HL-60 (cell line): Measurements from ENCODE around the gene AOC1.
A peak's percentile ranks its signal among the peaks of the same experiment; 100 is the strongest.
"Not testable (repeated sequence)": the region's sequence is repeated elsewhere in the genome, so short reads cannot be mapped to it uniquely, and the experiment has no call there.

Experiments
- DNase-seq, 2 experiments: peaks; one replicate each; pipeline ENCODE4 v3.0.0-alpha.2; 2010 to 2020; ENCODE audit warnings: low read depth in 1 of 2, low spot score in 1 of 2
- H3K27ac ChIP-seq: fragments of 250-450 bp; sonication (Bioruptor Pico); replicated peaks from 2 replicates; pipeline ENCODE4 v1.5.1; 2020; ENCODE audit warnings: mild to moderate bottlenecking, moderate library complexity
- H3K27me3 ChIP-seq: fragments of 250-450 bp; sonication (Bioruptor Pico); 2 replicates; pipeline ENCODE4 v1.5.1; 2021; ENCODE audit warnings: mild to moderate bottlenecking, moderate library complexity; ENCODE audit not compliant: insufficient read depth, poor library complexity, severe bottlenecking
- H3K4me3 ChIP-seq: replicated peaks from 2 replicates; pipeline ENCODE4 v1.5.1; 2011; ENCODE audit warnings: mild to moderate bottlenecking, control low read depth, low read length; ENCODE audit not compliant: insufficient read depth
- GABPA ChIP-seq: IDR thresholded peaks from 2 replicates; pipeline ENCODE4 v1.6.1; 2012; ENCODE audit warnings: low read depth
- POLR2AphosphoS5 ChIP-seq: IDR thresholded peaks from 2 replicates; pipeline ENCODE4 v1.6.1; 2012; ENCODE audit warnings: low read depth
- SPI1 ChIP-seq: IDR thresholded peaks from 2 replicates; pipeline ENCODE4 v1.6.1; 2012; ENCODE audit warnings: low read depth, mild to moderate bottlenecking, borderline replicate concordance
- TF ChIP-seq, protein P1 (sequence below): IDR thresholded peaks from one replicate; pipeline ENCODE4 v1.5.1; 2011; ENCODE audit warnings: low read length, control low read depth, inconsistent platforms; ENCODE audit not compliant: insufficient read depth
- TF ChIP-seq, protein P2 (sequence below): IDR thresholded peaks from 2 replicates; pipeline ENCODE4 v1.6.1; 2012; ENCODE audit warnings: low read depth; ENCODE audit not compliant: insufficient replicate concordance

The AOC1 gene

DNA sequence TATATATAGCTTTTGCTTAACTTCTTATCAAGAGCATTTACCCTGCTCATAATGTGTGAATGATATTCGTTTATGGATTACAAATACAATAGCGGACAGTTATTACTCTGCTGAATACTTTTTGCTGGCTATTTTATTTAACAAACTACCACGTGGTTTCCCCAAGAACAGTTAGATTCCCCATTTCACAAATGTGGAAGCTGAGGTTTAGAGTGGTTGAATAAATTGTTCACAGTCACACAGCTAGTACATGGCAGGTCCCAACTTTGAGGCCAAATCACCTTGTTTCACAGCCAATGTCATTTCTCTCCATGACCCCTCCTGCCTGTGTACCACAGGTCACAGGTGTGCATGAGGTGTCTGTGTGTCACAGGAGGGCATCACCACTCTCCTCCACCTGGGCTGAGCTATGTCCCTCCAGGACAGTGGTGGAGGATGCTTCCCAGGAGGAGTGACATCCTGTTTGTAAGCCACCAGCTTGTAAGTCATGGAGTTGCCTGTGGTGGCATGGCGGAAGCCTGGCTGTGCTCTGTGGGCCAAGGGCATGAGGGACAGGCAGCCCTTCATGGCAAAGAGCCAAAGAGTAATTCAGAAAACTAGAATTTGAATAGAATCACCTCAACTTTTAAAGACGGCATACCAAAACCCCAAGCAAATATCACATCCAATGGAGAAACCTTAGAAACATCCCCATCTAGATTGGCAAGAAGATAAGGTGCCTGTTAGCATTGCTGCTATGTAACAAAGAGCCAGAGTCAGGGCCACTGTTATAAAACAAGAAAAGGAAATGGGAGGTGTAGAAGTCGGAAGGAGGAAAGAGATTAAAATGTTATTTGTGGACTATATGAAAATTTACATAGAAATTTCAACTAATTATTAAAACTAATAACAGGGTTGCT lies 51.9 kb downstream of the AOC1 start:
- Histone ChIP-seq H3K4me3 (no peak overlapping the region), H3K27me3 (peaks cover 4% of the 10 kb centered on the region), H3K27ac (no peak overlapping the region)
- TF ChIP-seq POLR2AphosphoS5 (no peak), GABPA (no peak), SPI1 (no peak)
- TF ChIP-seq, protein P1, sequence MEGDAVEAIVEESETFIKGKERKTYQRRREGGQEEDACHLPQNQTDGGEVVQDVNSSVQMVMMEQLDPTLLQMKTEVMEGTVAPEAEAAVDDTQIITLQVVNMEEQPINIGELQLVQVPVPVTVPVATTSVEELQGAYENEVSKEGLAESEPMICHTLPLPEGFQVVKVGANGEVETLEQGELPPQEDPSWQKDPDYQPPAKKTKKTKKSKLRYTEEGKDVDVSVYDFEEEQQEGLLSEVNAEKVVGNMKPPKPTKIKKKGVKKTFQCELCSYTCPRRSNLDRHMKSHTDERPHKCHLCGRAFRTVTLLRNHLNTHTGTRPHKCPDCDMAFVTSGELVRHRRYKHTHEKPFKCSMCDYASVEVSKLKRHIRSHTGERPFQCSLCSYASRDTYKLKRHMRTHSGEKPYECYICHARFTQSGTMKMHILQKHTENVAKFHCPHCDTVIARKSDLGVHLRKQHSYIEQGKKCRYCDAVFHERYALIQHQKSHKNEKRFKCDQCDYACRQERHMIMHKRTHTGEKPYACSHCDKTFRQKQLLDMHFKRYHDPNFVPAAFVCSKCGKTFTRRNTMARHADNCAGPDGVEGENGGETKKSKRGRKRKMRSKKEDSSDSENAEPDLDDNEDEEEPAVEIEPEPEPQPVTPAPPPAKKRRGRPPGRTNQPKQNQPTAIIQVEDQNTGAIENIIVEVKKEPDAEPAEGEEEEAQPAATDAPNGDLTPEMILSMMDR: no peak
- TF ChIP-seq, protein P2, sequence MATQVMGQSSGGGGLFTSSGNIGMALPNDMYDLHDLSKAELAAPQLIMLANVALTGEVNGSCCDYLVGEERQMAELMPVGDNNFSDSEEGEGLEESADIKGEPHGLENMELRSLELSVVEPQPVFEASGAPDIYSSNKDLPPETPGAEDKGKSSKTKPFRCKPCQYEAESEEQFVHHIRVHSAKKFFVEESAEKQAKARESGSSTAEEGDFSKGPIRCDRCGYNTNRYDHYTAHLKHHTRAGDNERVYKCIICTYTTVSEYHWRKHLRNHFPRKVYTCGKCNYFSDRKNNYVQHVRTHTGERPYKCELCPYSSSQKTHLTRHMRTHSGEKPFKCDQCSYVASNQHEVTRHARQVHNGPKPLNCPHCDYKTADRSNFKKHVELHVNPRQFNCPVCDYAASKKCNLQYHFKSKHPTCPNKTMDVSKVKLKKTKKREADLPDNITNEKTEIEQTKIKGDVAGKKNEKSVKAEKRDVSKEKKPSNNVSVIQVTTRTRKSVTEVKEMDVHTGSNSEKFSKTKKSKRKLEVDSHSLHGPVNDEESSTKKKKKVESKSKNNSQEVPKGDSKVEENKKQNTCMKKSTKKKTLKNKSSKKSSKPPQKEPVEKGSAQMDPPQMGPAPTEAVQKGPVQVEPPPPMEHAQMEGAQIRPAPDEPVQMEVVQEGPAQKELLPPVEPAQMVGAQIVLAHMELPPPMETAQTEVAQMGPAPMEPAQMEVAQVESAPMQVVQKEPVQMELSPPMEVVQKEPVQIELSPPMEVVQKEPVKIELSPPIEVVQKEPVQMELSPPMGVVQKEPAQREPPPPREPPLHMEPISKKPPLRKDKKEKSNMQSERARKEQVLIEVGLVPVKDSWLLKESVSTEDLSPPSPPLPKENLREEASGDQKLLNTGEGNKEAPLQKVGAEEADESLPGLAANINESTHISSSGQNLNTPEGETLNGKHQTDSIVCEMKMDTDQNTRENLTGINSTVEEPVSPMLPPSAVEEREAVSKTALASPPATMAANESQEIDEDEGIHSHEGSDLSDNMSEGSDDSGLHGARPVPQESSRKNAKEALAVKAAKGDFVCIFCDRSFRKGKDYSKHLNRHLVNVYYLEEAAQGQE: no peak
- no peak for DNase-seq

DNA sequence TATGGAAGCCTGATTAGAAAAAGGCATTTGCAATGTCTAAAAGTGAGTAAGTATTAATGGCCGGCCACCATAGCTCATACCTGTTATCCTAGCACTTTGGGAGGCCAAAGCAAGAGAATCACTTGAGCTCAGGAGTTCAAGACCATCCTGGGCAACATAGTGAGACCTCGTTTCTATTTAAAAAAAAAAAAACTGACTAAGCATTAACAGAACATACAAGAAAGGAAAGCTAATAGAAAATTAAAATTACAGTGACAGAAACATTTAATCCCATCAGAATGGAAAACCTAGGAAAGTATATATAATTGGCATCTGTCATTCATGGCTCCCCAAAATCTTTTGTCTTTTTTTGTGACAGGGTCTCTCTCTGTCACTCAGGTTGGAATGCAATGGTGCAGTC lies 55.9 kb downstream of the AOC1 start:
- Histone ChIP-seq H3K27ac (no peak overlapping the region), H3K27me3 (peaks cover 4% of the 10 kb centered on the region), H3K4me3 (no peak overlapping the region)
- TF ChIP-seq SPI1 (no peak), GABPA (no peak), POLR2AphosphoS5 (no peak)
- TF ChIP-seq, protein P2: no peak
- no peak for DNase-seq

DNA sequence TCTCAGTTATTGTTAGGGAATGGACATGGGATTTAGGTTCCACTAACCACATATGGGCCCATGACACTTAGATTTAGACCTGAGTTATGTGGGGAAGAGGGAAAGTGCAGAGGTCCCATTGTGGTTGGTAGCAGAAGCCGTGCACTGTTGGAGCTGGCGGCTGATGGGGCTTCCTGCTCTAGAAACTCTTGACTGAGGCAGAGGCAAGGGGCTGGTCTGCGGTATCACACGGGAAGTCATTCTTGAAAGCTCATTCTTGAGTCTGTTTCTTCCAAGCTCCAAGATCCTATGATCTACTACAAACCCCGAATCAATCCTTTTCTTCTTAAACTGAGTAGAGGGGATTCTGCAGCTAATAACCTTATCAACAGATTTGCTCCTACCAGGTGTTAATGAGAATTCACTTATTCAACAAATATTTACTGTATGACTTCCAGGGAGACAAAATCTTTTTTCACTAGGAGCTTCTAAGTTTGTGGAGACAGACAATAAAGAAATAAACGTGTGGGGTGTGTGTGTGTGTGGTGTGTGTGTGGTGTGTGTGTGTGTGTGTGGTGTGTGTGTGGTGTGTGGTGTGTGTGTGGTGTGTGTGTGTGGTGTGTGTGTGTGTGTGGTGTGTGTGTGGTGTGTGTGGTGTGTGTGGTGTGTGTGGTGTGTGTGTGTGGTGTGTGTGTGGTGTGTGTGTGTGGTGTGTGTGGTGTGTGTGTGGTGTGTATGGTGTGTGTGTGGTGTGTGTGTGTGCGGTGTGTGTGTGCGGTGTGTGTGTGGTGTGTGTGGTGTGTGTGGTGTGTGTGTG lies 57.1 kb downstream of the AOC1 start:
- DNase-seq: peak in 1 of 2 experiments; percentile 55
- no peak overlapping the region for H3K27ac ChIP-seq
- no peak for TF ChIP-seq SPI1
- H3K4me3 ChIP-seq: no peak overlapping the region
- peaks cover 4% of the 10 kb centered on the region for H3K27me3 ChIP-seq

DNA sequence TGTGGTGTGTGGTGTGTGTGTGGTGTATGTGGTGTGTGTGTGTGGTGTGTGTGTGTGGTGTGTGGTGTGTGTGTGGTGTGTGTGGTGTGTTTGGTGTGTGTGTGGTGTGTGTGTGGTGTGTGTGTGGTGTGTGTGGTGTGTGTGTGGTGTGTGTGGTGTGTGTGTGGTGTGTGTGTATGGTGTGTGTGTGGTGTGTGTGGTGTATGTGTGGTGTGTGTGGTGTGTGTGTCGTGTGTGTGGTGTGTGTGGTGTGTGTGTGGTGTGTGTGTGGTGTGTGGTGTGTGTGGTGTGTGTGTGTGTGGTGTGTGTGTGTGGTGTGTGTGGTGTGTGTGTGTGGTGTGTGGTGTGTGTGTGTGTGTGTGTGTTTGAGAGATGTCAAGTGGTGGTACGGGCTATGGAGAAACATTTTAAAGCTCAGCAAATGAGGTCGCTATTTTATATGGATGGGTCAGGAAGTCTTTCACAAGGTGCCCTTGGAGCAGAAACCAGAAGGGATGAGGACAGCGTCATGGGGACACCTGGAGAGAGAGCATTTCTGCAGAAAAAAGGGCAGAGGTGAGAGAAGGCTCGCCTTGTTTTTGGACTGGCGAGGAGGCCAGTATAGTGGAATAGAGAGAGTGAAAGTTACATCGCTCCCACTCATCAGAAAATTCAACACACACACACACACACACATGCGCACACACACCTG lies 58.1 kb downstream of the AOC1 start:
- not testable (repeated sequence) for H3K27ac ChIP-seq, H3K27me3 ChIP-seq, DNase-seq, H3K4me3 ChIP-seq

DNA sequence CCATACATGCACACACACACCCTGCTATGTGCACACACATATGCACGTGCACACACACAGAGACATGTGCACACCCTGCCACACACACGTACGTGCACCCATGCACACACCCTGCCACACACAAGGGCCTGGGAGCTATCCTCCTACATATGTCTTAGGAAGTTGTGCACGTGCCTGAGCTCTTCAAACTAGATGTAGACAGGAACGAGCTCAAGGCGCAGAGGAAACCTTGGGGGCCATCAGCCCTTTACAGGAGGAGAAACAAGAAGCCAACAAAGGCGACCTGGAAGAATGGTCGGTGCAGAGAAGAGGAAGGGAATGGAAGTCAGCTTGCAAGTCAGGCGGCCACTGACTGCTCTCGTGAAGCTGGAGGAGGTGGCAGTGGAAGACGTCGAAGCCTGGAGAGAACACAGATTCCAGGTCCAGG lies 58.7 kb downstream of the AOC1 start:
- TF ChIP-seq GABPA (no peak), POLR2AphosphoS5 (no peak), SPI1 (no peak)
- TF ChIP-seq, protein P1: no peak
- TF ChIP-seq, protein P2: no peak
- Histone ChIP-seq H3K27ac (no peak overlapping the region), H3K4me3 (no peak overlapping the region), H3K27me3 (peaks cover 2% of the 10 kb centered on the region)
- peak in 1 of 2 experiments; percentile 31 for DNase-seq
